ENCODE data around the gene EIF1AD.

- no peak for TF ChIP-seq POLR2A (IDR thresholded peaks at IDR 0.05; ENCODE audit: control extremely low read depth in 1 of 2, low read depth in 2 of 2, low read length in 2 of 2)
- TF ChIP-seq RAD21 (IDR thresholded peaks at IDR 0.05 in 1 of 2, conservative IDR thresholded peaks at IDR 0.05 in 1 of 2; ENCODE audit: low read depth in 2 of 2, low read length in 2 of 2) = no peak
- no peak for TF ChIP-seq TAF1 (IDR thresholded peaks at IDR 0.05; ENCODE audit: low read depth, low read length)
- TF ChIP-seq KDM5A (IDR thresholded peaks at IDR 0.05; ENCODE audit: low read length) = no peak
- no peak for TF ChIP-seq CTCF (IDR thresholded peaks at IDR 0.05; ENCODE audit: control extremely low read depth in 1 of 3, insufficient read depth in 1 of 3, low read depth in 1 of 3, low read length in 3 of 3)
- TF ChIP-seq BACH1 (IDR thresholded peaks at IDR 0.05; ENCODE audit: low read length) = no peak
- no peak for TF ChIP-seq BRCA1 (IDR thresholded peaks at IDR 0.05; ENCODE audit: low read depth, low read length)
These were observed 31.2 kb upstream of the EIF1AD start for GRCh38 chr11:66032957-66033735.

Data from H1 (cell line).